ENCODE measurements around the gene MOV10L1. TPM values are rescaled to one million over a fixed set of nuclear protein-coding genes. Genes with fewer than 3 reads are reported as not detected.

MOV10L1 gene
- total RNA-seq, 2 experiments from 2014 or later = not detected

DNA sequence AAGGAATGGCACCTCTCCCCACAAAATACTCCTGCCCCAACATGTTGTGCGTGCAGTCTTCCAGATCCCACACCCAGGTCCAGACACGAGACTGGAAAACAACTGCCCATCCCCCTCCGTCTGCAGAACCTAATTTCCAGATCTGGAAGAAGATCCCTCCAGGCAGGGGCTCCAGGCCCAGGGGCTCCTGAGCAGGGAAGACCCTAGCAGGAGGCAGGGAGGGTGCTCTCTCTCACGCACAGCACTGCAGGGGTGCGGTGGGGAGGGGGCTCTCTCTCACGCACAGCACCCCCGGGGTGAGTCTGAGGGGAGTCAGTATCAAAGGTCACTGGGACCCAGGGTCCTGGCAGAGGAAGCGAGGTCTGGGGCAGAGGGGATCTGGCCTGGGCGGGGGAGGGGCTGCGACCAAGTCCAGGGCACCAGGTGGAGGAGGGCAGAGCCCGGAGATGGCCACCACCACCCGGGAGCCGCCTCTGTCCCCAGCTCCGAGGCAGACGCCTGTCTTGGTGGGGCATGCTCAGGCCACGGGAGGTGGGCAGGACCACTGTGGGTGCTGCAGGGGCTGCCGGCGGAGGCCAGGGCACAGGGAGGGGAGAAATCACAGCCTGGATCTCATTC, 6.2 kb upstream of the MOV10L1 start:
- H3K27ac ChIP-seq (ENCODE audit: low read depth in 1 of 2, low read length in 2 of 2) = no peak overlapping the region
- Mint-ChIP-seq H3K4me1 (ENCODE audit: low read depth) (no peaks in the 10 kb centered on the region), H3K9me3 (no peaks in the 10 kb centered on the region), H3K27ac (no peak overlapping the region), H3K27me3 (peaks cover 30% of the 10 kb centered on the region), H3K4me3 (no peak overlapping the region), H3K36me3 (ENCODE audit: low read depth) (no peaks in the 10 kb centered on the region)
- H3K27me3 ChIP-seq (ENCODE audit: control insufficient read depth in 1 of 2, insufficient read depth in 2 of 2, low read length in 2 of 2) = peaks cover 12 to 20% of the 10 kb centered on the region in 2 experiments
- ATAC-seq (ENCODE audit: poor library complexity) (no peak), DNase-seq (peak in 1 of 14 experiments; percentile 16)
- peaks cover 0 to 20% of the 10 kb centered on the region in 2 experiments for H3K9me3 ChIP-seq (ENCODE audit: control insufficient read depth in 1 of 2, insufficient read depth in 1 of 2, low read length in 2 of 2)
- intact Hi-C loops (cut with DNase I, micrococcal nuclease) = no loop called here
- no peaks in the 10 kb centered on the region for H3K36me3 ChIP-seq (ENCODE audit: insufficient read depth, low read length)
- H3K4me1 ChIP-seq (ENCODE audit: insufficient read depth, low read length) = no peaks in the 10 kb centered on the region
- CTCF ChIA-PET = interaction anchor here (0.5 kb wide), 1 partner anchor 30 kb away, joined by 4 read pairs; no protein-coding TSS in a partner anchor
- no peak overlapping the region for H3K4me3 ChIP-seq (ENCODE audit: low read length)
- TF ChIP-seq, protein P1, sequence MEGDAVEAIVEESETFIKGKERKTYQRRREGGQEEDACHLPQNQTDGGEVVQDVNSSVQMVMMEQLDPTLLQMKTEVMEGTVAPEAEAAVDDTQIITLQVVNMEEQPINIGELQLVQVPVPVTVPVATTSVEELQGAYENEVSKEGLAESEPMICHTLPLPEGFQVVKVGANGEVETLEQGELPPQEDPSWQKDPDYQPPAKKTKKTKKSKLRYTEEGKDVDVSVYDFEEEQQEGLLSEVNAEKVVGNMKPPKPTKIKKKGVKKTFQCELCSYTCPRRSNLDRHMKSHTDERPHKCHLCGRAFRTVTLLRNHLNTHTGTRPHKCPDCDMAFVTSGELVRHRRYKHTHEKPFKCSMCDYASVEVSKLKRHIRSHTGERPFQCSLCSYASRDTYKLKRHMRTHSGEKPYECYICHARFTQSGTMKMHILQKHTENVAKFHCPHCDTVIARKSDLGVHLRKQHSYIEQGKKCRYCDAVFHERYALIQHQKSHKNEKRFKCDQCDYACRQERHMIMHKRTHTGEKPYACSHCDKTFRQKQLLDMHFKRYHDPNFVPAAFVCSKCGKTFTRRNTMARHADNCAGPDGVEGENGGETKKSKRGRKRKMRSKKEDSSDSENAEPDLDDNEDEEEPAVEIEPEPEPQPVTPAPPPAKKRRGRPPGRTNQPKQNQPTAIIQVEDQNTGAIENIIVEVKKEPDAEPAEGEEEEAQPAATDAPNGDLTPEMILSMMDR (IDR thresholded peaks at IDR 0.05) = no peak
- POLR2A ChIA-PET = no interaction called here

DNA sequence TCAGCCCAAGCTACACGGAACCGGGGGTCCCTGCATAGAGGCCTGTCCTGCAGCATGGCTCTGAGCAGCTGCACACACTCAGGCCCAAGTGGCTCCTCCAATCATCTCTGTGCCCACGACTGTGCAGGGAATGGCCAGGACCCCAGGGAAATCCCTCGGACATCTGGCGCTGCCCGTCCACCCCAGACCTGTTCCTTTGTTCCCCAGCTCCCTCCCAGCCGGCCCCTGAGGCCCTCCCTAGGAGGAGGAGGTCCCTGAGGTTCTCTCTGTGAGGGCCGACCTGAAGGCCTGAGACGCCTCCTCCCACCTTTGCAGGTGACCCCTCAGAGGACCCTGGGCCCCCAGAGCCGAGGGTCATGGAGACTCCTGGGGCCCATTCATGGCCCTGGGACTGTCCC, 5.7 kb upstream of the MOV10L1 start:
- Histone ChIP-seq H3K9me3 (ENCODE audit: control insufficient read depth in 1 of 2, insufficient read depth in 1 of 2, low read length in 2 of 2) (peaks cover 0 to 20% of the 10 kb centered on the region in 2 experiments), H3K4me3 (ENCODE audit: low read length) (no peak overlapping the region), H3K4me1 (ENCODE audit: insufficient read depth, low read length) (no peaks in the 10 kb centered on the region), H3K36me3 (ENCODE audit: insufficient read depth, low read length) (no peaks in the 10 kb centered on the region), H3K27me3 (ENCODE audit: control insufficient read depth in 1 of 2, insufficient read depth in 2 of 2, low read length in 2 of 2) (peaks cover 12 to 20% of the 10 kb centered on the region in 2 experiments), H3K27ac (ENCODE audit: low read depth in 1 of 2, low read length in 2 of 2) (no peak overlapping the region)
- ChIA-PET CTCF (interaction anchor here (0.5 kb wide), 1 partner anchor 31 kb away, joined by 4 read pairs; no protein-coding TSS in a partner anchor), POLR2A (no interaction called here)
- DNase-seq (no peak), ATAC-seq (ENCODE audit: poor library complexity) (no peak)
- Mint-ChIP-seq H3K36me3 (ENCODE audit: low read depth) (no peaks in the 10 kb centered on the region), H3K4me3 (no peak overlapping the region), H3K27me3 (peaks cover 30% of the 10 kb centered on the region), H3K27ac (no peak overlapping the region), H3K9me3 (no peaks in the 10 kb centered on the region), H3K4me1 (ENCODE audit: low read depth) (no peaks in the 10 kb centered on the region)
- TF ChIP-seq, protein P1 (IDR thresholded peaks at IDR 0.05) = no peak
- intact Hi-C loops (cut with DNase I, micrococcal nuclease) = no loop called here

DNA sequence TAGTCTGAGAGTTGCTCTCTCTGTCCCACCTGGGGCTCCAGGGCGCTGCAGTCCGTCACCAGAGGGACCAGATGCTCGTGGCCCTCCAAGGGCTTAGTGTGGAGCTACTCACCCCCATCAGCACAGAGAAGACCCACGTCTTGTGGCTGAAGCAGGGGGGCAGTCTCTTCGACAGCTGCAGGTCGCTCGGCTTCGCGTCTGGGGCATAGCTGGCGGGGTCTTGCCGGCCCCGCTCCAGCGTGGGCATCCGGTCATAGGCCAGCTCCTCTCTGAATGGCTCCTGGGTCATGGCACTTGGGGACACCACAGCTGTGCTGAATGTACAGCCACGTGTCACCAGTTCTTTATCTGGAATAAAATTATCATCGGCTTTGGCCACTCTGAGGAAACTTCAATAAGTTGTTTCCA, 5.2 kb upstream of the MOV10L1 start:
- H3K4me3 Mint-ChIP-seq = no peak overlapping the region
- H3K27me3 Mint-ChIP-seq = peaks cover 30% of the 10 kb centered on the region
- H3K4me3 ChIP-seq (ENCODE audit: low read length) = no peak overlapping the region
- ChIA-PET CTCF (no interaction called here), POLR2A (no interaction called here)
- H3K9me3 ChIP-seq (ENCODE audit: control insufficient read depth in 1 of 2, insufficient read depth in 1 of 2, low read length in 2 of 2) = peaks cover 0 to 20% of the 10 kb centered on the region in 2 experiments
- H3K4me1 ChIP-seq (ENCODE audit: insufficient read depth, low read length) = no peaks in the 10 kb centered on the region
- H3K4me1 Mint-ChIP-seq (ENCODE audit: low read depth) = no peaks in the 10 kb centered on the region
- H3K27ac Mint-ChIP-seq = no peak overlapping the region
- H3K27me3 ChIP-seq (ENCODE audit: control insufficient read depth in 1 of 2, insufficient read depth in 2 of 2, low read length in 2 of 2) = peaks cover 12 to 20% of the 10 kb centered on the region in 2 experiments
- ATAC-seq (ENCODE audit: poor library complexity) (no peak), DNase-seq (no peak)
- H3K36me3 ChIP-seq (ENCODE audit: insufficient read depth, low read length) = no peaks in the 10 kb centered on the region
- no peaks in the 10 kb centered on the region for H3K9me3 Mint-ChIP-seq
- no peaks in the 10 kb centered on the region for H3K36me3 Mint-ChIP-seq (ENCODE audit: low read depth)
- no peak overlapping the region for H3K27ac ChIP-seq (ENCODE audit: low read depth in 1 of 2, low read length in 2 of 2)
- intact Hi-C loops (cut with DNase I, micrococcal nuclease) = no loop called here
- TF ChIP-seq, protein P1 (IDR thresholded peaks at IDR 0.05) = no peak
